Measurements from ENCODE around the gene DDX51. TPM values are rescaled to one million over a fixed set of nuclear protein-coding genes. Genes with fewer than 3 reads are reported as not detected.

DDX51 gene
- total RNA-seq, 1 experiment from 2014 or later = 38.1 TPM

GRCh38 chr12:132186857-132187620 is 42.9 kb upstream of the DDX51 start (continued):
- TF ChIP-seq CTCF (IDR thresholded peaks at IDR 0.05 in 2 of 3, conservative IDR thresholded peaks at IDR 0.05 in 1 of 3; ENCODE audit: borderline replicate concordance in 1 of 3, insufficient read depth in 1 of 3, low read depth in 2 of 3, low read length in 2 of 3) (no peak), EZH2 (IDR thresholded peaks at IDR 0.05) (no peak), FOSL1 (IDR thresholded peaks at IDR 0.05; ENCODE audit: low read depth) (no peak), RAD21 (IDR thresholded peaks at IDR 0.05; ENCODE audit: low read depth) (no peak)

GRCh38 chr12:132186208-132186856 is 42.2 kb upstream of the DDX51 start:
- CTCF ChIA-PET = no interaction called here
- Histone ChIP-seq H4K20me1 (ENCODE audit: insufficient read depth) (no peaks in the 10 kb centered on the region), H3K4me2 (ENCODE audit: low read length) (no peak overlapping the region), H2AFZ (ENCODE audit: low read depth, low read length, poor library complexity, severe bottlenecking) (no peak overlapping the region), H3K9me2 (ENCODE audit: insufficient read depth) (no peaks in the 10 kb centered on the region), H3K36me3 (ENCODE audit: control insufficient read depth in 1 of 2, insufficient read depth in 2 of 2, low read length in 2 of 2) (no peaks in the 10 kb centered on the region), H3K27me3 (ENCODE audit: insufficient read depth, low read length) (0 out of 2 replicates have a peak, but pooled peaks cover 6% of the 10 kb centered on the region), H3K4me1 (ENCODE audit: control insufficient read depth in 1 of 2, insufficient read depth in 2 of 2, low read length in 2 of 2) (peaks cover 7 to 22% of the 10 kb centered on the region in 2 experiments), H3K4me3 (replicated peaks in 1 of 2; ENCODE audit: low read depth in 1 of 2, low read length in 2 of 2) (no peak overlapping the region), H3K79me2 (ENCODE audit: insufficient read depth, low read length) (no peaks in the 10 kb centered on the region), H3K9me3 (ENCODE audit: control insufficient read depth in 1 of 2, insufficient read depth in 1 of 2, low read depth in 1 of 2, low read length in 2 of 2) (no peaks in the 10 kb centered on the region), H3K27ac (ENCODE audit: low read depth, low read length) (no peak overlapping the region), H3K9ac (ENCODE audit: low read length) (no peak overlapping the region)
- RAD21 ChIA-PET (ENCODE audit: low non-redundant PET in 1 of 2, low total read pairs in 2 of 2, uncharacterized antibody in 2 of 2, unreplicated experiment in 2 of 2) = no interaction called here
- no TSS peak for BruUV-seq (replicated peaks)
- intact Hi-C loops (cut with micrococcal nuclease) = no loop called here
- POLR2A ChIA-PET = no interaction called here
- no peak for TF ChIP-seq ZFX (IDR thresholded peaks at IDR 0.05)
- TF ChIP-seq CEBPB (IDR thresholded peaks at IDR 0.05; ENCODE audit: low read depth) = no peak
- no peak for TF ChIP-seq SIN3A (IDR thresholded peaks at IDR 0.05; ENCODE audit: low read depth)
- no peak for TF ChIP-seq ZBTB33 (IDR thresholded peaks at IDR 0.05; ENCODE audit: extremely low read depth, insufficient replicate concordance, low read length)
- TF ChIP-seq EGR1 (IDR thresholded peaks at IDR 0.05; ENCODE audit: low read depth) = no peak
- TF ChIP-seq FOSL1 (IDR thresholded peaks at IDR 0.05; ENCODE audit: low read depth) = no peak
- no peak for TF ChIP-seq TCF7L2 (IDR thresholded peaks at IDR 0.05; ENCODE audit: borderline replicate concordance, extremely low read depth, insufficient read depth, insufficient read length)
- TF ChIP-seq REST (IDR thresholded peaks at IDR 0.05; ENCODE audit: low read depth) = no peak
- no peak for DNase-seq (ENCODE audit: low read depth, low spot score)
- no peak for ATAC-seq

Measured in HCT116 (cell line).